Measurements from ENCODE around the gene STOML2.
A peak's percentile ranks its signal among the peaks of the same experiment; 100 is the strongest.
"Not testable (repeated sequence)": the region's sequence is repeated elsewhere in the genome, so short reads cannot be mapped to it uniquely, and the experiment has no call there.

The STOML2 gene, protein sequence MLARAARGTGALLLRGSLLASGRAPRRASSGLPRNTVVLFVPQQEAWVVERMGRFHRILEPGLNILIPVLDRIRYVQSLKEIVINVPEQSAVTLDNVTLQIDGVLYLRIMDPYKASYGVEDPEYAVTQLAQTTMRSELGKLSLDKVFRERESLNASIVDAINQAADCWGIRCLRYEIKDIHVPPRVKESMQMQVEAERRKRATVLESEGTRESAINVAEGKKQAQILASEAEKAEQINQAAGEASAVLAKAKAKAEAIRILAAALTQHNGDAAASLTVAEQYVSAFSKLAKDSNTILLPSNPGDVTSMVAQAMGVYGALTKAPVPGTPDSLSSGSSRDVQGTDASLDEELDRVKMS
- 23.9 to 34.0 (median 26.3) reads per million in 4 donors for total RNA-seq

GRCh38 chr9:35102769-35103659 lies at the start of gene STOML2:
STOML2 (minus strand) TSS chr9:35103131; CDS start chr9:35103094, 37 bp downstream.
- peak; percentile 80 to 93 (median 90) for DNase-seq

DNA sequence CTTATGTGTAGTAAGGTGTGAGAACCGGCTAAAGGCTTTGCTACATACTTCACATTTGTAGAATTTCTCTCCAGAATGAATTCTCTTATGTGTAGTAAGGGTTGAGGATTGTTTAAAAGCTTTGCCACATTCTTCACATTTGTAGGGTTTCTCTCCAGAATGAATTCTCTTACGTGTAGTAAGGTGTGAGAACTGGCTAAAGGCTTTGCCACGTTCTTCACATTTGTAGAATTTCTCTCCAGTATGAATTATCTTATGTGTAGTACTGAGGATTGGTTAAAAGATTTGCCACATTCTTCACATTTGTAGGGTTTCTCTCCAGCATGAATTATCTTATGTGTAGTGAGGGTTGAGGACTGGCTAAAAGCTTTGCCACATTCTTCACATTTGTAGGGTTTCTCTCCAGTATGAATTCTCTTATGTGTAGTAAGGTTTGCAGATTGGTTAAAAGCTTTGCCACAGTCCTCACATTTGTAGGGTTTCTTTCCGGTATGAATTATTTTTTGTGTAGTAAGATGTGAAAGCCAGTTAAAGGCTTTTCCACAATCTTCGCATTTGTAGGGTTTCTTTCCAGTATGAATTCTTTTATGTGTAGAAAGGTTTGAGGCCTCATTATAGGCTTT lies 45.1 kb upstream of the STOML2 start:
- DNase-seq = not testable (repeated sequence)

DNA sequence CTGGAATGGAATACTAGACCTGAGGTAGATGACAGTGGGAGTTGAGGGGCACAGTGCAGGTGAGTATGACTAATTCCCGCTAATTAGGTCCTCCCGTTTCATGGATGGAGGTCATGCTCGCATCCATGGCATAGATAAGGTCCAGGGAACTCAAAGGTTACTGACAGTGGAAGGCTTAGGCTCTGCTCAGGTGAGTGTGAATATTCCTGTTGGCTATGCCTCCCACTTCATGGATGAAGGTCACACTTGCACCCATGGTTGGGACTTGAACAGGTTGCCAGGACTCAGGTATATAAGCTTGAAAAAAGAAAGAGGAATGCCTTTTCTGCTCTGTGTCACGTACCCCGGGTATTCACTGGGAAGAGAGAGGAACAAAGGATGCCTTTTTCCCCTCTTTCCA lies 39.1 kb upstream of the STOML2 start:
- no peak for DNase-seq

GRCh38 chr9:35140093-35140492 lies 37.2 kb upstream of the STOML2 start:
- DNase-seq = no peak

DNA sequence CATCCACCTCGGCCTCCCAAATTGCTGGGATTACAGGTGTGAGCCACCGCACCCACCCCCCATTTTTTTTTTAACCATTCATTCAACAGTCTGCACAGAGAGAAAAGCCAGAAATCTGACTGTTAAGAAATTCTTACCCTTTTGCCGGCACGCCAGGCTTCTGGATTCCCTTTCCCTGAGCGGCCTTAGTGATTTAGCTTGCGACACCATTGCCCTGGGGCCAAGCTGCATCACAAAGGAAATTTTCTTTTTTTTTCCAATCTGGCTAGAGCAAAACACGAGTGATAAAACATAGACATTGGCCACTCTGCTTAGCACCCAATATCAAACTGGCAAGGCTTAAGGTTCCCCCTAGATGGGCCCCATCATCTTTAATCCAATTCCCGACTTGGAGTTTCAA lies 33.9 kb upstream of the STOML2 start:
- DNase-seq = no peak

DNA sequence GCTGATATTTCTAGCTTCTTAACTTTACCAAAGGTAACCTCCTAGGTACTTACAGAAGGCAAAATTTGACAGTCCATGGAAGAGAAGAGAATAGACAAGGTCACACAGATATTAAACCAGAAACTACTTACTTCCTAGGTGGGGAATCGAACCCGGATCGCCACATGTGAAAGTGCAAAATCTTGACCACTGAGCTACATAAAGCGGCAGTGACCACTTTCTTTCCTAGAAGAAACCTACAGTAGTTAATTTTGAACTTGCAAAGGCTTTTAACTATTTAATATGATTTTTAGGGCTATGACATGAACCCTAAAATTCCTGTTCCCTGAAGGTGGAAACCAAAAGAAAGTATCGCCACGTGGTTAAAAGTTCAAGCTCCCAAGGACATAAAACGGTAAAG lies 33.1 kb upstream of the STOML2 start:
- DNase-seq = no peak

DNA sequence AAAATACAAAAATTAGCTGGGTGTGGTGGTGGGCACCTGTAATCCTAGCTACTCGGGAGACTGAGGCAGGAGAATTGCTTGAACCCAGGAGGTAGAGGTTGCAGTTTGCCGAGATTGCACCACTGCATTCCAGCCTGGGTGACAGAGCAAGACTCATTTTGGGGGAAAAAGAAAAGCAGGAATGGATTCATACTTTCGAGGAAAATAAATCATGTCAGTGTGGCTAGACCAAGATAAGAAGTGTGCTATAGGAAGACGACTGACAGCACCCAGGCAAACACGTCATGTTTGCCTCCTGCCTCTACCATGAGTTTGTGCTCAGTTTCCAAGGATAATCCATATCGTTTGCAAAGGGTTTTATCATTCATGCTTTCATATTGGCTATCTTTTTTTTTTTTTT lies 32.0 kb upstream of the STOML2 start:
- DNase-seq = no peak

GRCh38 chr9:35116898-35117551 lies 14.1 kb upstream of the STOML2 start:
- DNase-seq = peak; percentile 75 to 89 (median 87)

DNA sequence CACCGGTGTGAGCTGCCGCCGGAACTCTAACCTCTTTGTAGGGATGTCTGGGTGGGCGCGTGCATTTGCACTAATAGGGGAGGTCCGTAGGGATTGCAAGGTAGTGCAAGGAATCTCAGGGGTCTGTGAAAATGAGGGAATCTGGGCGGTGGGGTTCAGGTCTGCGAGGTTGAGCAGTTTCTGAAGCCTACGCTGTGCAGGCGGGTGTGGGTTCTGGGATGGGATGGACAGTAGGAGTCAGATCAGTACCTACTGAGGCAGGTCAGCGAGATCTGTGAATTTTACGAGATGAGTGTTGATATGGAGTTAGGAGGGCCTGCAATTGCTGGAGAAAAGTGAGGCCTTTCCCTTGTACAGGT lies 13.6 kb upstream of the STOML2 start:
- DNase-seq = no peak

DNA sequence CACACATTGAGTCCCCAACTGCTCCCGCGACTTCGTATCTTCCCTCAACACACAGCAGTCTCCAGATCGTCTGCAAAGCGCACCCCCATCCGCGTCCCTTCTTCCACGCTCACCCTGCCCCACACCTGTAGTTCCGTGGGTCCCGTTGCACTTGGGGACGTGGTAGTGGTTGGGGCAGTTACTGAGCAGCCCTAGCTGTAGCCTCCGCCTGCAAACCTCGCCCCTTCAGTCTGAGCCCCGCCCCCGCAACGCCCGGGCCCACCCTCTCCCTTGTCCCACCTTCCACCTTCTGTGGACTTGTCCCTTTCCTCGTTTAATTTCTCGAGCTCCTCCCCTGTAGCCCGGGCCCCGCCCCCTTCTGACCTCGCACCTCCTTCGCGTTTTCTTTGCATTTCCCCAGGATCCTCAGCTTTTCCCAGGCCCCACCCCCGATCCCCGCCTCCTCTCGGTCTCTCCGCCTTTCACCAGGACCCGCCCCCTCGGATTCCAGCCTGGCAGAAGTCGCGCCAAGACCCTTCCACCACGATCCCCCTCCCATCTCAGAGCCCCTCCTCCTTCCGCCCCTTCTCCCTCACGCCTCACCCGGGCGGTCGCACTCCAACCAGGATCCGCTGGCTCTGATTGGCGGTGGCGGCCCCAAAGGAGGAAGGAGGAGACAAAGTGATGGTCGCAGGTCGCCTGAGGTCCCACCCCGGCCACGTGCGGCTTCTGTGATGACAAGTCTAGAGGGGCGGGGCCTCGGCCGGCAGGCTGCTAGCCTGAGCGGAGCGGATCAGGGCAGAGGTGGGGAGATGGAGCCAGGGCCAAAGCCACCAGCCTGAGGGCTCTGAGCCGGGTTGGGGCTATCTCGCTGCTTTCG lies 13.0 kb upstream of the STOML2 start, which contains the start of gene ATOSB:
ATOSB (minus strand) TSS at position 183 of the 859 bp plus-strand sequence. CDS start 7,588 bp downstream, outside the sequence.
- peak; percentile 90 to 95 (median 91) for DNase-seq

- DNase-seq = peak in 1 of 5 donors; percentile 56
Measured at GRCh38 chr9:35114840-35115628, 12.1 kb upstream of the STOML2 start.

DNA sequence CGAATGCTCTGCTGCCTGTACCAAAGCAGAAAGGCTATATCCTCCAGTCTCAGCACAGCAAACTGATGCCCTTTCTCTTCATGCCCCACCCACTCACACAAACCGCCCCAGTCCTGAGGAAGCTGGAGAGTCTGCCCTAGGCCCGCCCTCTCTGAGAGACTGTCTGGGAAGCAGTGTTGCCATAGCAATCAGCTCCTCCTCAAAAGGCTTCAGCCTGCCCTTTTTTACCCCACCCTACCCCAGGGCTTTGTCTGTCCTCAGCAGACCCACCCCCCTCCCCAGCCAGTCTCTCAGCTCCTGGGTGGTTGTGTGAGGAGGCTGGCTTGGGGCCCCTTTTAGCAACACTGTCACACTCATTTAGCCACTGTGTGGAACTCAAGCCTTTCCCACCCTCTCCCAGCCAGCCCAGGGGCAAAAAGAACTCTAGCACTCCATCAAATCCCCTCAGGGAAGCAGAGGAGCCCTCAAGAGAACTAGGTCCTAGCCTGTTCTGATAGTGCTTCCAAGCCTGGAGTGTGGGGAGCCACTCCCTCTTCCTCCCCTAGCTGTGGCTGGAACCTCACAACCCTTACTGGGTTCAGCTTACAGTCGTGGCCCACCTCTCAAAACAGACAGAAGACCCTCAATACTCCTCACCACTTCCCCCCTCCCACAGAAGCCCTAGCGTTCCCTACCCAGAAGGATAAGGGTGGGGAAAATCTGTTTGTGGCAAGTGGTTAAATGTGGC lies 11.3 kb upstream of the STOML2 start:
- DNase-seq = peak; percentile 60 to 87 (median 72)

DNA sequence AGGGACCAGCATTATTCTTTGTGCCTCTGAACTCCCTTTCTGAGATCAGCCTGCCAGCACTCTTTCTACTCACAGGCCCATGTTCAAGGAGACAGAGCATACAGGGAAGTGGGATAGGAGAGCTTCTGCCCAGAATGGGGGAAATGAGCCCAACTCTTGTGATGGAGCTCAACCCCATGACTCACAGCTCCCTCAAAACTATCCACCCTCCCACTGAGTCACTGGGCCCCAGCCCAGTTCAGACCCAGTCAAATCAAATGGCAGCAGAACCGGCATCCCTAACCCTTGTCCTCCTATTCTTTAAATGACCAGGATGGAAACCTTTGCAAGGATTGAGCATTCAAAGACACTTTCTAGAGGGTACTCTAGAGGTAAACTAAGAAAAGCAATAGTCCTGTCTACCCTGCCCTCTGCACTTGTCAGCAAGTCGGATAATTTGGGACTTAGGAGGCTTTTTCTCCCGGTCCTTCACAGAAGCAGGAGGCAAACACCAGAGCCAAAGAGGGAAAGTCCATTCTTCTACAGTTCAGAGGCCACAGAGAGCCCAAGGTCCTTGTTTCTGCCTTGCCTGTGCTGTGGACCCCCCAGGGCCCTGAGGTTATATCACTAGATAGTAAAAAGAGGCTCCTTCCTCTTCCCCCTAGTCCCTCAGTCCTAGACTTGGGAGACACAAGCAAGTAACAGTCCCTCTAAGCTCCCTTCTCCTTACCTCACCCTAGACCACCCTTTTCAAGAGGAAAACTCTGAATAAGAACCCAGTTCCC lies 9.5 kb upstream of the STOML2 start:
- DNase-seq = no peak

DNA sequence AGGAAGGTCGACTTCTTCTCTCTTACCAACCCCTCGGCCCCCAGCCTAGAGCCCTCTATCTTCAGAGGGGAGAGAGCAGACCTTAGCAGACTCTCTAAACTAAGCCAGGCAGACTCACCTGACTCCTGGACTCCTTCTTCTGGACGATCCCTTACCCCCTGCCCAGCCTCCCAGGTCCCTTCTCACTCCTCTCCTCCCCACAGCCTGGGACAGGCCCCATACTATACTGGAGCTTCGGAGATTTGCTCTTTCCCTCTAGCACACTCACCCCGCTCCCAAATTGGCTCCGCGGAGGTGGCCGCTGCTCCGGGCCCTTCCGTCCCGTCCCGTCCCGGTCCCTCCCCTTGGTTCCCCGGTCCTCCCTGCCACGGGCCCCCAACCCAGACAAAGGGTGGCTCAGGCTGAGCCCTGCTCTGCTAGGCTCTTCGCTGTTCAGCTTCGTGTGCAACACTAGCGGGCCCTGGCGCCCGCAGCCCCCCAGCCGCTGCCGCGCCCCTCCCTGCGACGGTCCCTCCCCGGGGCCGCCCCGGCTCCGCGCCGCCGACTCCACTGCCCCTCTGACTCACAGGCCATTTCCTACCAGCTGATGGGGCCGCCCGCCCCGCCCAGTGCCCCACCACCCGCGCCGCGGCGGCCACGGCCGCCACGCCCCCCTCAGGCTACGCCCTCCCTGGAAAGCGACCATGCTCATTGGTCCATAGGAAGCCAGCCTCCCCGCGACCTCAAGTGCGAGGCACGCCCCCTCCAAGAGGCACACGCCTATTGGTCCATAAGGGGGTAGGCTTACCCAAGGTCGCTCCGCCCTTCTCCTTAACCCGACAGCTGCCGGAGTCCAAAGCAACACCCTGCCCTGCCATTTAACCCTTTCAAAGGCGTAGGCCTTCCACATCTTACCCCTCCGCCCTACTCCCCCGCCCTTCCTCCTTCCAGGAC lies 8.3 kb upstream of the STOML2 start:
- DNase-seq = peak; percentile 92 to 98 (median 95)

GRCh38 chr9:35110327-35110761 lies 7.4 kb upstream of the STOML2 start:
- DNase-seq = no peak

DNA sequence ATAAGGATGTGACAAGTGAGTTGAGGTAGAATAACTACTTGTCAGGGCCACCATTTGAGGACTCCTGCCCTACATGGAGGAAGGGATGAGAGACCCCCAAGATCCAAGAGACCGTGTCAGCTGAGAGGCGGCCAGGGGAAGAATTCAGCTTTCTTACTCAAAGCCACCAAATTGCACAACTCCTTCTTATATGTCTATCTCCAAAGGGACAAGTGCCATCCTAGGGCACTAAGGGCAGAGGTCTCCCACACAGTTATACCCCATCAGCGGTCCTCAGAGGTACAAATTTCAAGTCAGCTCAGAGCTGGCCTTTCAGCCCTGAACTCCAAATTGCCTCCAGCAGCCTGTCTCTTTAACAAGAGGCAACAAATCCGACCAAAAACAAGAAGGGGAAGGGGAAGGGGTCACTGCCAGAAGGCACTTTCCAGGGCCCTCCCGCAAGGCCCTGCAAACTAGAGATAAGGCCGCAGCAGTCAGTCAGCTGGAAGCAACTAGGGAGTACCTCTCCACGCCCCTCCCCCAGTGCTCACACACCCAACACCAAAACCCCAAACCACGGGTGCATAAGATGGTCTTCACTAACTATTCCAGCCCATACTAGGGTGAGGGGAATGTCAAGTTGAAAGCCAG lies 6.1 kb upstream of the STOML2 start:
- no peak for DNase-seq

- DNase-seq = no peak
Measured at GRCh38 chr9:35108461-35108860, 5.5 kb upstream of the STOML2 start.
